ENCODE measurements around the gene GDF7.
A peak's percentile ranks its signal among the peaks of the same experiment; 100 is the strongest.

Gene GDF7

GRCh38 chr2:20646446-20646845 lies 20.5 kb upstream of the GDF7 start:
- DNase-seq = no peak

- DNase-seq = no peak
Measured at GRCh38 chr2:20647211-20647610, 19.7 kb upstream of the GDF7 start.

GRCh38 chr2:20647738-20648137 lies 19.2 kb upstream of the GDF7 start:
- no peak for DNase-seq

- no peak for DNase-seq
Measured at GRCh38 chr2:20648206-20648605, 18.7 kb upstream of the GDF7 start.

GRCh38 chr2:20648831-20649230 lies 18.1 kb upstream of the GDF7 start:
- DNase-seq = no peak

- DNase-seq = peak; percentile 54 to 72 (median 56)
Measured at GRCh38 chr2:20649576-20649975, 17.4 kb upstream of the GDF7 start.

GRCh38 chr2:20649976-20650375 lies 17.0 kb upstream of the GDF7 start:
- DNase-seq = peak in 1 of 3 donors; percentile 25

GRCh38 chr2:20650393-20650876 lies 16.5 kb upstream of the GDF7 start:
- peak; percentile 34 to 44 (median 34) for DNase-seq

GRCh38 chr2:20650877-20651730 lies 15.8 kb upstream of the GDF7 start, which contains the start of gene HS1BP3:
Gene HS1BP3, minus strand, starts transcription at chr2:20651098. Its CDS starts 35 bp downstream, at chr2:20651063.
- DNase-seq = peak; percentile 90 to 96 (median 96)

GRCh38 chr2:20651731-20652099 lies 15.2 kb upstream of the GDF7 start:
- DNase-seq = no peak

- no peak for DNase-seq
Measured at GRCh38 chr2:20652141-20652540, 14.8 kb upstream of the GDF7 start.

- no peak for DNase-seq
Measured at GRCh38 chr2:20652673-20653575, 14.0 kb upstream of the GDF7 start.

GRCh38 chr2:20653695-20654534 lies 13.0 kb upstream of the GDF7 start:
- peak; percentile 38 to 60 (median 48) for DNase-seq

- peak in 2 of 3 donors; percentile 35 to 44 for DNase-seq
Measured at GRCh38 chr2:20654535-20654813, 12.5 kb upstream of the GDF7 start.

GRCh38 chr2:20656561-20656960 lies 10.4 kb upstream of the GDF7 start:
- DNase-seq = no peak

GRCh38 chr2:20657522-20658235 lies 9.3 kb upstream of the GDF7 start:
- DNase-seq = no peak

GRCh38 chr2:20660506-20661420 lies 6.2 kb upstream of the GDF7 start:
- DNase-seq = peak; percentile 39 to 59 (median 47)

GRCh38 chr2:20661421-20662307 lies 5.3 kb upstream of the GDF7 start:
- peak; percentile 74 to 83 (median 81) for DNase-seq

GRCh38 chr2:20662308-20662937 lies 4.5 kb upstream of the GDF7 start:
- DNase-seq = no peak
